Measurements from ENCODE around the gene SRRD. TPM values are rescaled to one million over a fixed set of nuclear protein-coding genes. Genes with fewer than 3 reads are reported as not detected.

SRRD gene
- total RNA-seq, 1 donor from 2014 or later: 23.2 TPM

DNA sequence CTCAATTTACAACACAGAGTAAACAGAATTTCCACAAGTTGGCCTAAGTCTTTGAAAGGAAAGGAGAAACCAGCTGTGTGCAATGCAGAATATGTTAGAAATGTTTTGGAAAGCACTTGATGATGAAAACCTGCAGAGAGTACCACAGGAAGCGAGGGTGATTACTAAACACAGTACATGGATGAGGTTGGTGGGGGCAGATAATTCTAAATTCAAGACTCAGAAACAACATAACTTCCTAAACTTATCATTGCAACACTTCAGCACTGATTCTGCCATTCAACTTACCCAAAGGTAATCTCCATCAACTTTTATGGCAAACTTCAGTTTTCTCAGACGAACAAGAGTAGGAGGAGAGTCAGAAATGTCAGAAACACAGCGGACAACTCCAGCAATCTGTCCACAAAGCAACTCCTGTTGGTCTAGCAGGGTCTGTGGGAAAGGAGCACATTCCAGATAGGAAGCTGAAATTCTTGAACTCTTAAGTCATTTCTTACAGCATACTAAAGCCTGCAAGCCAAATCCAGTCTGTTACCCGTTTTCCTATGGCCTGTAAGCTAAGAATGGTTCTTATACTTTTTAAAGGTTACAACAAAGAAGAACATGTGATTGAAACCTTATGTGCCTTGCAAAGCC is 6.9 kb upstream of the SRRD start:
- peak overlapping the region; percentile 89 for H3K27ac Mint-ChIP-seq (ENCODE audit: unreplicated experiment)
- peak overlapping the region; percentile 35 for H3K4me3 Mint-ChIP-seq (ENCODE audit: unreplicated experiment)
- H3K9me3 Mint-ChIP-seq (ENCODE audit: low read depth): no peaks in the 10 kb centered on the region
- DNase-seq (ENCODE audit: low spot score): no peak
- peaks cover 70% of the 10 kb centered on the region for H3K4me1 Mint-ChIP-seq (ENCODE audit: low read depth)
- H3K27me3 Mint-ChIP-seq (ENCODE audit: low read depth): no peaks in the 10 kb centered on the region
- TF ChIP-seq, protein P1, sequence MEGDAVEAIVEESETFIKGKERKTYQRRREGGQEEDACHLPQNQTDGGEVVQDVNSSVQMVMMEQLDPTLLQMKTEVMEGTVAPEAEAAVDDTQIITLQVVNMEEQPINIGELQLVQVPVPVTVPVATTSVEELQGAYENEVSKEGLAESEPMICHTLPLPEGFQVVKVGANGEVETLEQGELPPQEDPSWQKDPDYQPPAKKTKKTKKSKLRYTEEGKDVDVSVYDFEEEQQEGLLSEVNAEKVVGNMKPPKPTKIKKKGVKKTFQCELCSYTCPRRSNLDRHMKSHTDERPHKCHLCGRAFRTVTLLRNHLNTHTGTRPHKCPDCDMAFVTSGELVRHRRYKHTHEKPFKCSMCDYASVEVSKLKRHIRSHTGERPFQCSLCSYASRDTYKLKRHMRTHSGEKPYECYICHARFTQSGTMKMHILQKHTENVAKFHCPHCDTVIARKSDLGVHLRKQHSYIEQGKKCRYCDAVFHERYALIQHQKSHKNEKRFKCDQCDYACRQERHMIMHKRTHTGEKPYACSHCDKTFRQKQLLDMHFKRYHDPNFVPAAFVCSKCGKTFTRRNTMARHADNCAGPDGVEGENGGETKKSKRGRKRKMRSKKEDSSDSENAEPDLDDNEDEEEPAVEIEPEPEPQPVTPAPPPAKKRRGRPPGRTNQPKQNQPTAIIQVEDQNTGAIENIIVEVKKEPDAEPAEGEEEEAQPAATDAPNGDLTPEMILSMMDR (IDR thresholded peaks at IDR 0.05): no peak
- H3K36me3 Mint-ChIP-seq (ENCODE audit: low read depth): peaks cover 16% of the 10 kb centered on the region

DNA sequence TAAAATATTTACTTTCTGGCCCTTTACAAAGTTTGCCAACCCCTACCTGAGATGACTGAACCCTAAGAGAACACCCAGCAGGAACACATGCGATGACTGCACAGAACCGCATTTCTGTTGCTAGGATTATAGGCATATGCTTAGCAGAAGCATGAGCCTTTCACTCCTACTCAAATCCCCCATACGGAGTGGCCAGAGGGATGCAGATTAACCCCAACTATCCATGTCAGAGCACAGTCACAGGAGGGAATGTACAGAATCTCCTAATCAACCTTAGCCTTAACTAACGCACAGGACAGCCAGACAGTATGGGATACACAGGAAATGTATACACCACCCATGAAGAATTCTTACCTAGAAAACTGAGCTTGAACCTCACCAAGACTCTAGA is 6.3 kb upstream of the SRRD start:
- no peak overlapping the region for H3K4me3 Mint-ChIP-seq (ENCODE audit: unreplicated experiment)
- TF ChIP-seq, protein P1 (IDR thresholded peaks at IDR 0.05): no peak
- peaks cover 70% of the 10 kb centered on the region for H3K4me1 Mint-ChIP-seq (ENCODE audit: low read depth)
- H3K36me3 Mint-ChIP-seq (ENCODE audit: low read depth): peaks cover 16% of the 10 kb centered on the region
- no peak for DNase-seq (ENCODE audit: low spot score)
- H3K27ac Mint-ChIP-seq (ENCODE audit: unreplicated experiment): peak overlapping the region; percentile 89
- H3K27me3 Mint-ChIP-seq (ENCODE audit: low read depth): no peaks in the 10 kb centered on the region
- no peaks in the 10 kb centered on the region for H3K9me3 Mint-ChIP-seq (ENCODE audit: low read depth)

DNA sequence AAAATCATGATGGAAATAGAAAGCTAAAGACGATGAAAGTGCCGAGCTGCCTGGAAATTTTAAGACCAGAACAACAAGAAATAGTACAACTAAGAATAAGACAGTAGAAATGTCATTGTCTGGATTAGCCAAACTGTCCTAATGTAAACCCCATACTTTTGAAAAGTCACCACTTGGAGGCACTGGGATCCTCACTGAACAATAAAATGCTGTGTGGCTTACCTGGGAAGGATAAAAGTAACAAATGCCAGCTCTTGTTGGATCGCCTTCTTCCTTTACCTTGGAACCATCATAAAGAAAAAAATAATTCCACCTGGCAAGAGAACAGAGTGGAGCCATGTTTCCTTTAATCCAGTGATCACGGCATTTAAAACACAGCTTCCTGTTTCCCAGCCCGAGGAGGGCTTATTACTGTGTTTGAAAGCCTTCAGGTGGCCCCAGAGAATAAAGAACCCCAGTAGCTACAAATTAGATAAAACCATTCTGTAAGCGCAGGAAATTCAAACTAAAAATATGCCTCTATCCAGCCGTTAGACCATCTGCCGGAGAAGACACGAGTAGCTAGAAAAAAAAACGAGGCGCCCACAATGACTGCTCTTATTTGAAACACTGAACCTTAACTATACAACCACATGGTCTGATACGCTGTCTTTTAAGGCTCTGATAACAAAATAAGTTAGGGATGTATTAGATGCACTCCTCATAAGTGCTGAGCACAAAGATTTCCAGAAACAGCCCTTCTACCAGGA is 4.5 kb upstream of the SRRD start:
- Mint-ChIP-seq H3K9me3 (ENCODE audit: low read depth) (no peaks in the 10 kb centered on the region), H3K4me3 (ENCODE audit: unreplicated experiment) (no peak overlapping the region), H3K27ac (ENCODE audit: unreplicated experiment) (peak overlapping the region; percentile 29), H3K4me1 (ENCODE audit: low read depth) (peaks cover 71% of the 10 kb centered on the region), H3K36me3 (ENCODE audit: low read depth) (peaks cover 11% of the 10 kb centered on the region), H3K27me3 (ENCODE audit: low read depth) (no peaks in the 10 kb centered on the region)
- no peak for DNase-seq (ENCODE audit: low spot score)
- TF ChIP-seq, protein P1 (IDR thresholded peaks at IDR 0.05): no peak

DNA sequence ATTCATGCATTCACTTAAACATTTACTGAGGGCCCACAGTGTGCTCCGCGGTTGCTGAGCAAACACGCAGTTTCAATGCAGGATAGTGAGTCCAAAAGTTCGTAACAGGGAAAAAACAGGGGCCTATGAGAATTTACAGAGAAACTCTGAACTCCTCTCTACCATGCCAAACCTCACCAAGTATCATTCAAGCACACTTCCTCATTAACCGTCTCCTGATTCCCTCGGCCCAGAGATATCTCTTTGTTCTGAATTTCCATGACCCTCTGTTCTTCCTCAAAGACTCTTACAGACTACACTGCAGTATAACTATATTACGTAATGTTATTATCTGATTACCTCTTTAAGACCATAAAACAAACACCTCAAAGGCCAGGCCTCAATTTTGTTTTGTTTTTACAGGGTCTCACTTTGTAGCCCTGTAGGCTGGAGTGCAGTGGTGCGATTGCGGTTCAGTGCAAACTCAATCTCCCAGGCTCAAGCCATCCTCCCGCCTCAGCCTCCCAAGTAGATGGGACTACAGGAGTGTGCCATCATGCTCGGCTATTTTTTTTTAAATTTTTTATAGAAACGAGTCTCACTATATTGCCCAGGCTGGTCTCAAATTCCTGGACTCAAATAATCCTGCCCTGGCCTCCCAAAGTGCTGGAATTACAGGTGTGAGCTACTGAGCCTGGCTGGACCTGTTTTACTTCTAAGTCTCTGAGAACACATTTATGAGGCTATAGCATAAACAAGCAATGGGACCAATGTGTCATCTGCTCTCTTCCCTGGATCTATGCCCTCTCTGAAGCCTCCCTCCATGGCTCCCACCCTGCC is 3.7 kb upstream of the SRRD start:
- TF ChIP-seq, protein P1 (IDR thresholded peaks at IDR 0.05): no peak
- H3K4me1 Mint-ChIP-seq (ENCODE audit: low read depth): peaks cover 71% of the 10 kb centered on the region
- DNase-seq (ENCODE audit: low spot score): no peak
- no peak overlapping the region for H3K4me3 Mint-ChIP-seq (ENCODE audit: unreplicated experiment)
- H3K9me3 Mint-ChIP-seq (ENCODE audit: low read depth): no peaks in the 10 kb centered on the region
- peaks cover 9% of the 10 kb centered on the region for H3K36me3 Mint-ChIP-seq (ENCODE audit: low read depth)
- peak overlapping the region; percentile 50 for H3K27ac Mint-ChIP-seq (ENCODE audit: unreplicated experiment)
- H3K27me3 Mint-ChIP-seq (ENCODE audit: low read depth): no peaks in the 10 kb centered on the region

DNA sequence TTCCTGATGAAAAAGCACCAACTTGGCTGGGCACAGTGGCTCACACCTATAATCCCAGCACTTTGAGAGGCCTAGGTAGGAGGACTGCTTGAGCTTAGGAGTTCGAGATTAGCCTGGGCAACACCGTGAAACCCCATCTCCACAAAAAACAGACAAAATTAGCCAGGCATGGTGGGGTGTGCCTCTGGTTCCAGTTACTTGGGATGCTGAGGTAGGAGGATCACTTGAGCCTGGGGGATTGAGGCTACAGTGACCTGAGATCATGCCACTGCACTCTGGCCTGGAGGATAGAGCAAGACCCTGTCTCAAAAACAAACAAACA is 3.1 kb upstream of the SRRD start:
- H3K4me1 Mint-ChIP-seq (ENCODE audit: low read depth): peaks cover 75% of the 10 kb centered on the region
- H3K36me3 Mint-ChIP-seq (ENCODE audit: low read depth): peaks cover 9% of the 10 kb centered on the region
- no peak overlapping the region for H3K27ac Mint-ChIP-seq (ENCODE audit: unreplicated experiment)

More for the DNA sequence above, 3.1 kb upstream of the SRRD start:
- Mint-ChIP-seq H3K9me3 (ENCODE audit: low read depth) (no peaks in the 10 kb centered on the region), H3K4me3 (ENCODE audit: unreplicated experiment) (no peak overlapping the region), H3K27me3 (ENCODE audit: low read depth) (no peaks in the 10 kb centered on the region)
- DNase-seq (ENCODE audit: low spot score): no peak
- TF ChIP-seq, protein P1 (IDR thresholded peaks at IDR 0.05): no peak

Data from chondrocyte (in vitro differentiated cells).